NCI-H748 treated with DMSO at 0.1 percent for 48 hours (cell line): ENCODE results near the gene KLHDC4.
"Not testable (repeated sequence)": the region's sequence is repeated elsewhere in the genome, so short reads cannot be mapped to it uniquely, and the experiment has no call there.

Experiments
- DNase-seq: peaks from one replicate; lab custom pipeline; 2025; lab: John Stamatoyannopoulos, UW

The KLHDC4 gene

DNA sequence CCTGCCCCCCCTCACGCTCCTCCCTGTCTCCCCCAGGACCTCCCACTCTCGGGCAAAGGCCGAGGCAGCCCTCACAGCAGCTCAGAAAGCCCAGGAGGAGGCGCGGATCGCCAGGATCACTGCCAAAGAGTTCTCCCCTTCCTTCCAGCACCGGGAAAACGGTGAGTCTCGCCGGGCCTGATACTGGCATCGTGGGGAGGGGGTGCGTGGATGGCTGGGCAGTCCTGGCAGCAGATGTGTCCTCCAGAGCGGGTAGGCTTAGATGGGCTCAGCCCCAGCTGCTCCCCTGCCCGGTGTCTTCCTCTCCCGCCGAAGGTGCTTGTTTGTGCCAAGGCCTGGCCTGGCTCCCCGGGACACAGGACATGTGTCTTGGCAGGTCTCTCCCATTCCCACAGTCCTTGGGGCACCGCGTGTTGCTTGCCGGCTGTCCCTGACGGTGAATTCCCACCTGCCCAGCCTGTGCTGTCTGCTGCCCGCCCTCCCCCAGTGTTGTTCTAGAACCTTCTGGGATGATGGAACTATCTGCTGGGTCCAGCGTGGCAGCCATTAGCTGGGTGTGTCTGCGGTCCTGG, 81.6 kb downstream of the KLHDC4 start:
- DNase-seq: no peak

DNA sequence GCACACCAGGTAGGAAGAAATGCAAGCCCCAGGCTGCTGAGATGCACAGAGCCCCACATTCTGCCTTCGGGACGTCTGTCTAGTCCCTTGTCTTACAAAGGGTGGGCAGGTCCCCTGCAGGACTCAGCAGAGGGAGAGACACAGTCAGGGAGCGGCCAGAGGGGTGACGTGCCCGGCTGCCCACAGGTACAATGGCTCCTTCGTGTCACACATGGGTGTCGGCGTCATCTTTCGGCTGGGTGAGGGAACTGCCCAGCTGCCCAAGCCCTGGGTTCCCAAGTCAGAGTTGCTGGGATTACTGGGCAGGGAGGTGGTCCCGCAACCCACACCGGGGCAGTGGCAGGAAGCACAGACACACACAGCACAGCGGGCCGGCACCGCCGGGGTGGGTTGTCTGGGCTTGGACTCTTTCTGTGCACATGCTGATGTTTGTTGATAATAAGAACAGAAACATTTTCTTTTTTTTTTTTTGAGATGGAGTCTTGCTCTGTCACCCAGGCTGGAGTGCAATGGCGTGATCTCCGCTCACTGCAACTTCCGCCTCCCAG, 82.9 kb downstream of the KLHDC4 start:
- no peak for DNase-seq

DNA sequence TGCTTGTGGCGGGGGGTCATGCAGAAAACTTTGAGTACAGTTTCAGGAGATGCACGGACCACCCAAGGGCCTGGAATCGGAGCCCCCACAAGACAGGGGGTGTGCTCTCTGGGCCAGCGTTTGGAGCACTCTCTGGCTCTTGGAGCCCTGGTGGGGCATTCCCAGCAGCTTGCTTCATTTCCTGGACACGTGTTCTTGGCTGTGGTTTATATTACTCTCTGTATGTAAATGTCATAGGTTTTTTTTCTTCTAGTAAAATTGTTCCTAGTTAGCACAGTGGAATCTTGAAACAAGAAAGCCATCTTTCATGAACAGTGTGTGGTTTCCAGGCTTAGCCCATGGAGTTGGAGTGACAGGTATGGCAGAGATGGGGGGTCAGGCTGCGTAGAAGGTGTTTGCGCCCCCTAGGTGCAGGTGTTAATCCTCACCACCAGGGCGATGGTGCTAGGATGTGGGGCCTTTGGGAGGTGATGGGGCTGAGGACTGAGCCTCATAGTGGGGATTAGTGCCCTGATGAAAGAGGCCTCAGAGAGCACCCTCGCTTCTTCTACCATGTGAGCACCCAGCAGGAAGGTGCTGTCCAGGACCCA, 83.7 kb downstream of the KLHDC4 start:
- no peak for DNase-seq

DNA sequence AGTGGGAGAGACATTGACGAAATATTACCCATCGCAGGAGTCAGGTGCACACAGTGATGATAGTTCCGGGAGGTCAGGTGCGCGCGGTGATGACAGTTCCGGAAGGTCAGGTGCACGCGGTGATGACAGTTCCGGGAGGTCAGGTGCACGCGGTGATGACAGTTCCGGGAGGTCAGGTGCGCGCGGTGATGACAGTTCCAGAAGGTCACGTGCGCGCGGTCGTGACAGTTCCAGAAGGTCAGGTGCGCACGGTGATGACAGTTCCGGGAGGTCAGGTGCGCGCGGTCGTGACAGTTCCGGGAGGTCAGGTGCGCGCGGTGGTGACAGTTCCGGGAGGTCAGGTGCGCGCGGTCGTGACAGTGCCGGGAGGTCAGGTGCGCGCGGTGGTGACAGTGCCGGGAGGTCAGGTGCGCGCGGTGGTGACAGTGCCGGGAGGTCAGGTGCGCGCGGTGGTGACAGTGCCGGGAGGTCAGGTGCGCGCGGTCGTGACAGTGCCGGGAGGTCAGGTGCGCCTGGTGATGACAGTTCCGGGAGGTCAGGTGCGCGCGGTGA, 84.7 kb downstream of the KLHDC4 start:
- not testable (repeated sequence) for DNase-seq

DNA sequence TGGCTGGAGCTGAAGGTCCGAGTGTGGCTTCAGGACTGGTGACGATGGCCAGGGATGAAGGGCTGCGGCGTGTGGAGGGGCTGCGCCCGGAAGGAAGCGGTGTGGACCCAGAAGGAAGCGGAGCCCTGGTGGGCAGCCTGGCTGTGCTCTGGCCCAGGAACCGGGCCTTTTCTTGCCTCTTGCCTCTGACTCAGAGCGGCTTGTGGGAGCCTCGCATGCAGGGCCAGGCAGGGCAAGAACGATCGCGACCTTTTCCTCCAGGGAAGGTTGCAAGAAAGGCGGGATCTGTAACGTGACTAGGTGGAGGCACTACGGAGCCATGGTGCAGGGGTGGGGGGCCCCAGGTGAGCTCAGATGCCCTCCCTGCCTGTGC, 85.5 kb downstream of the KLHDC4 start:
- no peak for DNase-seq

DNA sequence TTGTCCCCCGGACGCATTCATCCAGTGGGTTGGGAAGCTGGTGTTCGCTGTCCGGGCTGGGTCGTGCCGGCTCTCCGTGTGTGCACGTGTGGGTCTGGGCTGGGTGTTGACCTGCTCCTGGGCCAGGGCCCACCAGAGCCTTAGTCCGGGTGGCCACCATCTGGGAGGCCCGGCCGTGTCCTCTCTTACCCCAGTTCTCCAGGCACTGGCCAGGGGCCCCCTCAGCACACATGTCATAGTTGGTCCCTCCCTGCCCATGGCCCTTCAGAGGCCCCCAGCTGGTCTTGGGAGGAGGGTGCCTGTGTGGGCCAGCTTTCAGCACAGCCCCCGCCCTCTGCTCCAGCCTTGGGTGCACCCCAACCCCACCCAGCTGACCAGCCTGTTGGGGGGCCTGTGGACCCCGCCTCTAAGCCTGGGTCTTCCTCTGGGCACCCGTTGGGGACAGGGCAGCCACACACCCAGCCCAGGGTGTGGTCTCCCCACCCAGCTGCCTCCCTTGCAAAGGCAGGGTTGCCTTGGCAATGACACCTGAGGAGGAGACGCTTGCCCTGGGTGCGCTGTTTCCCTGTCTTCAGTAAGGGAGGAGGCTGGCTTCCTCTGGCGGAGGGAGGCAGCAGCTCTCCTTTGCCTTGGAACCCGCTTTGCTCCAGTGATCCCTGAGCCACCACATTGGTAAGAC, 86.1 kb downstream of the KLHDC4 start:
- DNase-seq: no peak

DNA sequence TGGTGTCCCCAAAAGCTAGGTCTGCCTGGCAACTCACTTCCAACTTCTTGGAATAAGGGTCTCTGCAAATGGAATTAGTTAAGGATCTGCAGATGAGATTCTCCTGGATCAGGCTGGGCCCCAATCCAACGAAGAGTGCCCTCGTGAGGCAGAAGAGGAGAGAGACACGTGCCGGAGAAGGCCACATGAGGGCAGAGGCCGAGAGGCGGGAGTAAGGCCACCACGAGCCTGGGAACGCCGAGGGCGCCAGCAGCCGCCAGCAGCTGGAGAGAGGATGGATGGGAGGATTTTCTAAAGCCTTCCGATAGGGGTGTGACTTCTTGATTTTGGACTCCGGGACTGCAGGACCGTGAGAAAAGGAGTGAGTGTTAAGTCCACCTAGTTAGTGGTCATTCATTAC, 87.2 kb downstream of the KLHDC4 start:
- DNase-seq: no peak

DNA sequence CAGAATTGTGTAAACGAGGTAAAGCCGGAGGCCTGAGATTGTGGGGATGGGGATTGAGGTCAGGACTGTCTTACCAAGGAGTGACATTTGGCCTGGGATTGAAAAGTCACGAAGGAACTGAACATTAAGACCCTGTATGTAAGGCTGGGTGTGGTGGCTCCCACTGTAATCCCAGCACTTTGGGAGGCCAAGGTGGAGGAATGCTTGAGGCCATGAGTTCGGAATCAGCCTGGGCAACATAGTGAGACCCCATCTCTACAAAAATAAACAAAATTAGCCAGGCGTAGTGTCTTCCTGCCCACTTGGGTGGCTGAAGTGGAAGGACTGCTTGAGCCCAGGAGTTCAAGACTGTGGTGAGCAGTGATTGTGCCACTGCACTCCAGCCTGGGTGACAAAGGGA, 88.0 kb downstream of the KLHDC4 start:
- no peak for DNase-seq

DNA sequence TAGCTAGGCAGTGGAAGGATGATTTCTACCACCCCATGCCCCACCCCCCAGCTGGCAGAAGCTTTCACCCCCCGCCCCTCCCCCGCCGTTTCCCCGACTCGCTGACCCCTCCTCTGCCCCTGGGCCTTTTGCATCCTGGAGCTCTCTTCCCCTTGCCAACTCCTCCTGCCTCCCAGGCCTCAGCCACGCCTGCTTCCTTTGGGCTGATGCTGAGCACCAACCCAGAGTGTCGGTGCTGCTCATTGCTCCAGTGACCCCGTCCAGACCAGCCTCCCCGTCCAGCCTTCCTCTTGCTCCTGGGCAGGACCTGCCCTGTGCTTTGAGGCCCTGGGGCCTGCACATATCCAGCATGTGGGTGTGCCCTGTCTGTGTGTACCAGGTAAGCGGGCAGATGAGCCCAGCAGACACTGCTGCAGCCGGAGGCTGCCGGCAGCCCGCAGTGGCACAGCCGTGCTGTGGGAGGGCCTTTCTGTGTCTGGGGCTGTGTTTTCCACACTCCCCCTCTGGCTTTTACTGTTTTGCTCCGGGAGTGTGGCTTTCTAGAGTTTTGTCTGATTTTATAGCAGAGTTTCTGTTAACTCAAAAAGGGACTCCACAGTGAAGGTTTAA, 90.6 kb downstream of the KLHDC4 start:
- no peak for DNase-seq

DNA sequence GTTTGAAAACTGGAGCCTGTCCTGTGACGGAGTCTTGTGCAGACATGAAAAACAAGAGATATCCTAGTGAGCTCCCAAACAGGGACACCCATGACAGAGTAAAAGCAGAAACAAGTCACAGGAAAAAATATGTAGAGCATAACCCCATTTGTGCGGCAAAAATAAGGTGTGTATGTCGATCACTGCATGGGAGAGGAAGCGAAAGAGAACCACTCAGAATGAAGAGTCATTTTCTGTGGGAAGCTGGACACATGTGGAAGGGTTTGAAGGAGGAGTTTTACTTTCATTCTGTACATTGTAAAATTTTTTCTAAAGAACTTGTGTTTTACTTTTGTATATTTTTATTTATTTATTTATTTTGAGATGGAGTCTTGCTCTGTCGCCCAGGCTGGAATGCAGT, 91.4 kb downstream of the KLHDC4 start:
- DNase-seq: no peak

DNA sequence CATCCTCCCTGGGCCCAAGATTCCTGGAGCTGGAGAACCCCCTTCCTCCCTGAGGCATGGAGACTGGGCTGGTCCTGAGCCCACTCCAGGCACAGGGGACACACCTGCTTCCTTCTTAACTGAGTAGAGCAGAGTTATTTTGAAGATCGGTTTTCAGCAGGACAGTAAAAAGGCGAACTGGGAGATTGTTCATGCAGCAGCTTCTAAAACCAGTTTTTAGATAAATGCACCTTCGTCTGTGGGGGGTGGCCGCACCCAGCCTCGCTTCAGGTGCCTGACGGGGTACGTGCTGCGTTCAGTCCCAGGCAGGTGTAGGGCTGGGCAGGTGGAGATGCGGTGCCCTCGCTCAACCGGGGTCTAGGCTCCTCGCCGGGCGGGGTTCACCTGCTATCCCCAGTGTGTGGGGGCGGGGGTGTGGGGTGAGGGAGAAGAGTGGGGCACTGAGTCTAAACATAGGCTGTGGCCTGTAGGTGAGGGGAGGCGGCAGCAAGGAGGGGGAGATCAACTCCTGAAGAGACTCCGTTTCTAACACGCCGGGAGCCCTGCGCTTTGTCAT, 94.0 kb downstream of the KLHDC4 start:
- DNase-seq: no peak

DNA sequence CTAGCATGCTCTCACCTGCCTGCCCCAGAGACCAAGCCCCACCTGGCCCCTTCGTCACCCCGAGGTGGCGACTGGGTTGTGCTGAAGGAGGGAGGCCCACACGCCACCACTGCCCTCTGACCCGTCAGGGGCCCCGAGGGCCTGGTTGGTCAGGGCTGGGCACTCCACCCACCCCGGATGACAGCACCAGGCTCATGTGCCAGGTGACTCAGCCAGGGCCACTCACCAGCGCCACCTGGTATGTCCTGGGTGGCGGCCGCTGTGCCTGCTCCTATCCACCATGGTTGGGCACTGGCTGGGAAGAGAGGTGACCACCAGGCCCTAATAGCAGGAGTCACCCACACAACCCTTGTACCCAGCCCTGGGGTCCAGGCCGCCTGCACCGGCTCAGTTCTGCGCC, 94.6 kb downstream of the KLHDC4 start:
- DNase-seq: no peak

DNA sequence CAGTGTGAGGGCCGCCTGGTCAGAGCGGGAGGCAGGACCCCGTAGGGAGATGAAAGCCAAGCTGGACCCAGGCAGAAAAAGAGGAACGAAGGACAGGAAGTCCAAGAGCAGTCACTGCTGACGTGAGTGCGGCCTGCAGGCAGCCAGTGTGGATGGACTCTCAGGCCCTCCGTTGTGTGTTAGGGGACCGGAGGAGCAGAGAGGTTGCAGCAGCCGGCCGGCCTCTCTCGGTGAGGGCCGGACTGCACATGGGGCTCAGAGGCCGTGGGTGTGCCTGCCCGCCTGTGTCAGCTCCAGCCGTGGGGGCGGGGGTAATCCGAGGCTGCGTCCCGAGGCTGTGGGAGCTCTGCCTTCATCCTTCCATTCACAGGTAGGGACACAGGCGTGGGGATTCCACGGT, 96.1 kb downstream of the KLHDC4 start:
- DNase-seq: no peak

DNA sequence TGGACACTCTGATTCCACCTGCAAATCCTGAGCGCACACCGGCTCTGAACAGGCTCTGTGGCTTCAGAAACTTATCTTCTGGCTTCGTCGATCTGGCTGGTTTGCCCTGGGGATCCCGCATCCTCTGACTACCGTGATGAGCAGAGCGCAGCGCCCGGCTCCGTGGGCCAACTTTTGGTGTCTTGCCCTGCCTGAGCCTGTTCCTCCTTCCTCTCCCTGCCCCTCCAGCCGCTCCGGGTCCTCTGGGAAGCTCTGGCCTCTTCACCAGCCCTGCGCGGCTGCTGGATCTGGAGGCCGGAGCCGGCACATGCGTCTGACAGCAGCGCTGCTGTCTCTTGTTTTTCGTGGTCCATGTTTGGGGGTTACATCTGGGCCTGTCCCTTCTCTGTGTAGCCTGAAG, 97.8 kb downstream of the KLHDC4 start:
- DNase-seq: no peak

DNA sequence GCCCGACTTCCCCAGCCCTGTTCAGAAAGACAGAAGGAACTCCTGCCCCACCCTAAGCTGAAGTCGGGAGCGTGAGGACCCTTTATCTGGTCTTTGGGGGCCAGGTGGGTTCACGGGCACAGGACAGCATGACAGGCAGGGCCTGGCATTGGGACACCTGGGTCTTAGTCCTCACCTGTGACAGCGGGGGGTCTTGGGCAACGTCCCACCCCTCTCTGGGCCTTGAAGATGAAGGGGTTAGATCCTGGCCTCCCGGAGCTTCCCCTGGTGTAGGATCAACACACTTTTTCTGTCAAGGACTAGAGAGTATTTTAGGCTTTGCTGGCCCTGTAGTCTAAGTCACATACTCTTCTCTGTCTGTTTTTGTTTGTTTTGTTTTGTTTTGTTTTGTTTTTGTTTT, 98.3 kb downstream of the KLHDC4 start:
- no peak for DNase-seq

DNA sequence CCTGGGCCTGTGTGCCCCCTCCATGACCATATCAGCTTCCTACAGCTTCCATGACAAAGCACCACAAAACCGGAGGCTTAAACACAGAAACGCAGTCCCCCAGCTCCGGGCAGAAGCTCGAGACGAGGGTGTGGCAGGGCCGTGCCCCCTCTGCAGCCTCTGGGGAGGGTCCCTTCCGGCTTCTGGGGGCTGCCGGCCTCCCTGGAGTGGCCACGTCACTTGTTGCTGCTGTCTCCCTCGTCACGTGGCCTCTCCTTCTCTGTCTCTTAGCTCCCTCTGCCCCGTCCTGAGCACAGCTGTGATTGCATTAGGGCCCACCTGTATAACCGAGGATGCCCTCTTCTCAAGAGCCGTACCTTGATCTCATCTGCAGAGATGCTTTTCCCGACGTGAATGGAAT, 98.9 kb downstream of the KLHDC4 start:
- no peak for DNase-seq

DNA sequence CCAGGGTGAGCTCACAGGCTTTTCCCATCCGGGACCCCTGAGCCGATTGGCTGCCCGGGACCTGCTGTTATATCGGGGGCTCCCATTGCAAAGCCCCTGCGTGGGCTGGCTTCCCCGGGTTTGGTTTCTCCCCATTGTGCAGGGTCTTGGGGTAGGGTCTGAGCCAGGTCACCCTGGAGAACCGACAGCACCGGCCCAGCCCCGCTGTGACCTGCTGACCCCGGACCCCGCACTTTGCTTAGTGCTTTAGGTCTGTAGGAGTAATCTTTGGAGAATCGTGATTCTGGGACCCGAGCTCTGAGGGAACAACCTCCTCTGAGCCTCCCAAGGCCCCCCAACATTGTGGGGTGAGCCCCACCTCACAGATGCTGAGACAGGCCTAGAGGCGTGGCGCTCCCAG, 100.6 kb downstream of the KLHDC4 start:
- no peak for DNase-seq

DNA sequence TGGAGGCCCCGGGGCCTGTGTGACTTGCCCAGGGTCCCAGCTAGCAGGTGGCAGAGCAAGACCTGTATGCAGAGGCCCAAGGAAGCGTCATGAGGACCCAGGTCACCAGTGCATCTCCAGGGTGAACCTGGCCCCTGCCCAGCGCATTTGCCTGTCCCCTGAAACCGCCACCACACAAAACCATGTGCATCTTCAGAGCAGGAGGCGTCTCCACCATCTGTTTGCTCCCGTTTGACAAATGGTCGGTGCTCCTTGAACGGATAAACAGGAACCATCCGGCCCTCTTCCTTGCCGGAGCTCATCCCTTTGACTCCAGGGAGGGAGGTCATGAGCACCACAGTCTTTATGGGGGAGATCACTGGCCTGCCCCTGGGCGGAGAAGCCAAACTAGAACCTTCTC, 101.0 kb downstream of the KLHDC4 start:
- DNase-seq: no peak

DNA sequence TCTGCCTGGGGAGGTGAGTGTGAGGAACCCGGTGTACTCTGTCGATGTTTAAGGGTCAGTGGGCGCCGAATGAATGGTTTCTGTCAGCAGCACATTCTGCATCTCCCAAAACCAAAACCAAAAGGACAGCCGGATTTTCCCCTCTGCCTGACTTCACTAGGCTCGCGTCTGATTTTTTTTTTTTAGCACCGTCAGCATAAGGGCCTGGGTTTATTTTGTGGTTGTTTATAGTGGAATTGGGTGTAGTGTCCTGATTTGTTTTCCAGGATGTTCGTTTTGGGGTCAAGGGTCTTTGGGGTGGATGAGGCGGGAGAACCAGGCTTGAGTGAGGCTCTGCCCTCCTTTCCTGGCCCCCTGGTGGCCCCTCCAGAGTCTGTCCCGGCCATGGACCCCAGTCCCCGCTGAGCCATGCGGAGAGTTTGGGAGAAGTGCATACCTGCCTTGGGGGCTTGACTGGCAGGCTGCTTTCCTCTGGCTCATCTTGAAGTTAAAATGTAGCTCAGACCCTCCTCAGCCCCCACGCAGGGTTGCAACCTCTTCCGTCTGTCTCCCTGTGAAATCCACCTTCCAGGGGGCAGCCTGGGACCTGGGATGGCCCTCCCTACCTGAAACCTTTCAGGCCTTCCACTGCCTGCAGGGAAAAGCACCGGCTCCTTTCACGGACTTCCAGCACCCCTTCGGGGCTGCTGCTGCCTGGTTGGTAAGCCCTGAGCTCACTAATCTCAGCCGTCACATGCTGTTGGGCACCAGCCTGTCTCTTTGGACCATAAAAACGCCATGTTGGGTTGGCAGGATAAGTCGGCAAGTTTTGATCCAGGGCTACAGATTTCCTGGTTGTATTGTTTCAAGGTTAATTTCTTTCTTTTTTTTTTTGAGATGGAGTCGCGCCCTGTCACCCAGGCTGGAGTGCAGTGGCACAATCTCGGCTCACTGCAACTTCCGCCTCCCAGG, 103.3 kb downstream of the KLHDC4 start:
- no peak for DNase-seq

DNA sequence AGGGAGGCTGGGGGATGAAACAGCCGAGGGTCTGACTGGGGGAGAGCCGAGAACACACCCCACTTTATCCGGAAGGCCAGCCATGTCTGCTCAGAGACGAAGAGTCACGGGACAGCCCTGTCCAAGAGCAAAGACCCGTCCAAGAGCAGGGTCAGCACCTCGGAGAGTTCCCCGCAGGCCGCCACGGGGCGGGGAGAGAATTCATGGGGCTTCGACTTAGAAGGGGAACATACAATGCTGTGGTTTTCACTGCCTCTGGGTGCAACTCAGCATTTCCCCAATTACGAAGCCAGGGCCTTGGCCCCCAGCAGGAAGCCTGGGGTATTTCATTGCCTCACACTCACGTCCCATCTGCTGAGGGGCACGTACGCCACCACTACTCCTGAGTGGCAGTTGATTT, 104.2 kb downstream of the KLHDC4 start:
- no peak for DNase-seq

DNA sequence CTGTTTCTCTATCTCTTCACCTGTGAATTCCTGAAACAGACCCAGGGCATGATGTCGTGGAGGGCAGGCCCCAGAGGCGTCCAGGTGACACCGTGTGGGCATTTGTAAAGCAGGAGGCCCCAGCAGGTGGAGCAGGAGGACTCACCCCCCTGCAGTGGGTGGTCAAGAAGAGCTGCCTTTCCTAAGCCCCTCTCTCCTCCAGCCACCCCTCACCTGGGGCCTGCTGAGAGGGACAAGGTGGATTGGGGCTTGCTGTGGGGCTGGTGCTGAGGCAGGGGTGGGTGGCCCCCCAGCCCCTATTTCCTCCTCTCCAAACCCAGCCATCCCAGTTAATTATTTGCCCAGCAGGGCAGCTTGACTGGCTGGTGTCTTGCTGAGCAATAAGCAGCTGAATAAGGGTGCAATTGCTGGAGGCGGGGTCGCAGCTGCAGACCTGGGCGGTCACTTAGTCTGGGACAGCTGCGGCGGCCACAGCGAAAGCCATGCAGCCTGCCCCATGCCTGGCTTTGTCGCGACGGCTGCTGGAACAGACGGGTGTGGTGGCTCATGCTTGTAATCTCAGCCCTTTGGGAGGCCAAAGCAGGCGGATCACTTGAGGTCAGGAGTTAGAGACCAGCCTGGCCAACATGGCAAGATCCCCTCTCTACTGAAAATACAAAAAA, 107.1 kb downstream of the KLHDC4 start:
- DNase-seq: no peak
